ENCODE results near the gene HOXD10.

DNA sequence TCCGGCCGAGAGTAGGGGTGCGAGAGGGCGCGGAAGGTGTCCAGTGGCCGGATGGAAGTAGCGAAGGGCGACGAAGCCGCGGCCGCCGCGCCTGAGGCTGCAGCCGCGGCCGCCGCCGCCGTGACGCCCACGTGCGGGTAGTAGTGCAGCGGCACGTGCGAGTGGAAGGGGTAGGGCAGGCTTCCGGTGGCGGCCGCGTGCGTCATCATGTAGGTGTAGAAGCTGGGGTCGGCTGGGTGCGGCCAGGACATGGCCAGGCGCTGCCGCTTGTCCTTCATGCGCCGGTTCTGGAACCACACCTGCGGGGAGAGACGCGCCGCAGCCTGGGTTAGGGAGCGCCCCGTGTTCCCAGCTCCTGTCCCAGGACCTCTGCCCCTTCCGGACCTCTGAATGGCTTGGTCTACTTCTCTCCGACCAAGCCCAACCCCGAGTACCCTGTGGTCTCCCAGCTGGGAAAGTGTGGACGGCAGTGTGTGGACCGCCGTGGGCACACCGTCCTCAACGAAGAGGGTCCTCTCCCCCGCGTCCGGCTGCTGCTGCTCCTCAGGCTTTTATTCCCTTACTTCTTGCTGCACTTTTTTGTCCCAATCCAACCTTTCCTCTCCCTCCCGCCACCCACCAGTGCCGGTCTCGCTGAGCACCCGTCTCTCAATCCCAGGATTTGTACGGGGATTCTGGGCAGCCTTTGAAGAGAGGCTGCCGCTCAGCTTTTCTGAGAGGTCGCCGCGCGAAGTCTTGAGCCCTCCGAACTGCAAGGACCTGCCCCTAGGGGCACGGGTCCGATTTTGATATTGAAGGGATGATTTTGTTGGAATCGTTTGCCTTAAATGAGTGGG, 35.8 kb upstream of the HOXD10 start:
- TF ChIP-seq ZNF12 (CRISPR knock-in tag; IDR thresholded peaks at IDR 0.05) (no peak), NFYB (CRISPR knock-in tag; IDR thresholded peaks at IDR 0.05) (no peak)

All from HepG2 (cell line).